Suppressor macrophage (primary cell): ENCODE data around the gene KIAA0513.
A peak's percentile ranks its signal among the peaks of the same experiment; 100 is the strongest.

ENCODE experiments used
- DNase-seq, 4 experiments: peaks; one replicate each; pipeline ENCODE4 v3.0.0-alpha.2; 2020 to 2022

Gene KIAA0513

GRCh38 chr16:85072076-85072860 lies 44.7 kb downstream of the KIAA0513 start:
- peak in 3 of 4 experiments; percentile 37 to 46 (median 39) for DNase-seq

GRCh38 chr16:85072947-85073346 lies 45.4 kb downstream of the KIAA0513 start:
- no peak for DNase-seq

DNA sequence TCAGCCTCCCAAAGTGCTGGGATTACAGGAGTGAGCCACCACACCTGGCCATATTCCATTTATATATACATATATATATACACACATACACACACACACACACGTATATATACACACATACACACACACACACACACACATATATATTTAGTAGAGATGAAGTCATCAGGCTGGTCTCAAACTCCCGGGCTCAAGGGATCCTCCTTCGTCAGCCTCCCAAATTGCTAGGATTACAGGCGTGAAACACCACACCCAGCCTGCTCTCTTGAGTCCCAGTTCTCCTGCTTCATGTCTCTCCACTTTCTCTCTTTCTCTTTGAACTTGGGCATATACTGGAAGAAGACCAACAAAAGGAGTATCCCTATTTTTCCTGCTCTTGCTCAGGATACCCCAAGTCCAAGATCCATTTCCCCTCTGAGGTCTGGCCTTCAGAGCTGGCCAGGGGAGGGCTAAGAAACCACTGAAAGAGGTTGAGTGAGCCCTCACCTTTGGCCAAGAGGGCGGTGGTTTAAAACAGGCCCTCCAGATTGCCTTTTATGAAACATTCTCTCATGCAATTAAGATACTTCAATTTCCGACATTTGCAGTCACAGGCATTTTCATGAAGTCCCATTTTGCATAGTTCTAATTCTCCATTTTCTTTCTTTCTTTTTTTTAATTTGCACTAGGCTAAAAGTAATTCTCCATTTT lies 46.8 kb downstream of the KIAA0513 start:
- DNase-seq = no peak

- no peak for DNase-seq
Observed at GRCh38 chr16:85075236-85075924, 47.8 kb downstream of the KIAA0513 start.

DNA sequence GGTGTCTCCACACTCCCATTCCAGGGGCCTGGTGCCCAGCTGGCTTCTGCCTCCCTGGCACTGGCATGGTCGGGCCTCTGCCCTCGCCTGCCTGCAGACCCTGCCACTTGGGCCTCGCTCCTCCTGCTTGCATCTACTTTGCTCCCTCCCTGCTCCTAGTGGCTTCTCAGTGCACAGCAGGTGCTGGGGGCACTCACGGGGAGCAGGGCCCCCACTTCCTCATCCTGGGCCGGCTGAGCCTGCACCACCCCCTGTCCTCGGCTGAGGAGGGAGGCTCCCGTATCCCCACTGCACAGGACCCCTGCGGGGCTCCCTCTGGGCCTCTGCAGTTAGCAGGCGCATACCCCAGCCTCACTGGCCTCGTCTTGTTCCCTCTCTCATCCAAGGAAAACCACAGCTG lies 49.4 kb downstream of the KIAA0513 start:
- peak in 1 of 4 experiments; percentile 21 for DNase-seq

DNA sequence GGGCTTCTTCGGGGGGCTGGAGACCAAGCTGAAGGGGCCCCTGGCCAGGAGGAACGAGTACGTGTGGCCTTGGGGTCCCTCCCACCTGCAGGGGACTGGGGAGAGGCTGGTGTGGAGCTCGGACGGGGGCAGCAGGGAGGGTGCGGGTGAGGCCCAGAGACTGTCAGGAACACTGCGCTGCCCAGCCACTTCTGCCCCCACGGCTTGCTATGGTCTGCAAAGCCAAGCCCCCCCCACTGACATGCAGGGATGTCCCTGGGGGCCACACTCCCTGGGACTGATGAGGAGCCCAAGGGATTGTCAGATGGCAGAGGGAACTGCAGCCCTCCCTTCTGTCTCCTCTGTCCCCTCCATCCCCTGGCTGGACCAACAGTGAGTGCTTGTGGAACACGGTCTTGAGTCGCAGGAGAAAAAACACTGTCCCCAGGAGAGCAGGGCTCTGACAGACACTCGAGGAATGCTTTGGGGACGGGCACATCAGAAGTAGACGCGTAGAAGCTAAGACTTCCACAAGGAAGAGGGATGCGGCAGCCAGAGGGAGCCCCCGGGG lies 50.1 kb downstream of the KIAA0513 start:
- DNase-seq = no peak

DNA sequence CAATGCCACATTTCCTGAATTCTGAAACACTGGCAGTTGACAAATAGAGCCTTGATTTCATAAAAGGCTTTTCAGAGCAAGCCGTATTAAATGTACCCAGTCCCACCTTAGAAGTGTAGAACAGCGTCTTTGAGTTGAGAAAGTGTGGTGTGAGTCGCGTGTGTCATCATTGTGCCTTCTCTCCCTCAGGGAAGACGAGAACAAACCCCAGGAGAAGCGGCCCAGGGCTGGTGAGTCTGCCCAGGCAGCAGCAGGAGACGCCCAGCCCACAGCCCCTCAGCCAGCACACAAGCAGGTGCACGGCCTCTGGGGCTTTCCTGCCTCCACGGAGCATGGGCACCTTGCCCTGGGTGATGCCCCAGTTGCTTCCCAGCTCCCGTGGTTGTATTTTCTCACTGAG lies 50.6 kb downstream of the KIAA0513 start:
- DNase-seq = no peak

DNA sequence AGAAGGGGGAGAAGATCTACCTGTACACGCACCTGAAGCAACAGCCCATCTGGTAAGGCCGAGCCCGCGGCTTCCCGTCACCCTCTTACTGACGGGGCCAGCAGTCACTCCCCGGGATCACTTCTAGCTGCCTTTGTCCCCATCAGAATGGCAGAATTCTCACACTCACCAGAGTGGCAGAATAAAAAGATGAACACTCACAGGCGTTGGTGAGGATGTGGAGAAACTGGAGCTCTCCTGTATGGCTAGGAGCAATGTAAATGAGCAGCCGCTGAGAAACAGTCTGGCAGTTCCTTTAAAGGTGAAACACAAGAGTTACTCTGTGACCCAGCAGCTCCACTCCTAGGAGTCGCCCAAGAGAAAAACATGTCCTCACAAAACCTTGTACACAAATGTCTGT lies 51.4 kb downstream of the KIAA0513 start:
- DNase-seq = no peak

- no peak for DNase-seq
Observed at GRCh38 chr16:85079785-85080570, 52.4 kb downstream of the KIAA0513 start.

- no peak for DNase-seq
Observed at GRCh38 chr16:85081038-85081437, 53.4 kb downstream of the KIAA0513 start.

DNA sequence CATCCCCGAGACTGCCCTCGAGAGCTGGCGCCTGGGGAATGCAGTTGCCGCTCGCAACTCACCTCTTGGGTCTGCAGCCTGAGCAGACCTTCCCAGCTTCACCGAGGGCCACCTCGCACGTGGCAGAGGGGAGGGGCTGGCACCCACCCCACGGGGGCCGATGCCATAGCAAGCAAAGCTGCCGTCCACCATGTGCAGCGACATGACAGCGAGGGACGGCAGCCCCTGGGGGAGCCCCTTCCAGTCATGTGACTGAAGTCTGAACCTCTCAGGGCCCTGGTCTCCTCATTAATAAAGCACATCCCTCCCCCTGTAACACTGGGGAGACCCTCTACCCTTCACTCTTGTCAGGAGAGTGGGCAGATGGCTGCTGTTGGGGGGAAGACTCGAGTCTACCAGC lies 54.2 kb downstream of the KIAA0513 start:
- DNase-seq = no peak

GRCh38 chr16:85082173-85083050 lies 54.8 kb downstream of the KIAA0513 start:
- DNase-seq = no peak

DNA sequence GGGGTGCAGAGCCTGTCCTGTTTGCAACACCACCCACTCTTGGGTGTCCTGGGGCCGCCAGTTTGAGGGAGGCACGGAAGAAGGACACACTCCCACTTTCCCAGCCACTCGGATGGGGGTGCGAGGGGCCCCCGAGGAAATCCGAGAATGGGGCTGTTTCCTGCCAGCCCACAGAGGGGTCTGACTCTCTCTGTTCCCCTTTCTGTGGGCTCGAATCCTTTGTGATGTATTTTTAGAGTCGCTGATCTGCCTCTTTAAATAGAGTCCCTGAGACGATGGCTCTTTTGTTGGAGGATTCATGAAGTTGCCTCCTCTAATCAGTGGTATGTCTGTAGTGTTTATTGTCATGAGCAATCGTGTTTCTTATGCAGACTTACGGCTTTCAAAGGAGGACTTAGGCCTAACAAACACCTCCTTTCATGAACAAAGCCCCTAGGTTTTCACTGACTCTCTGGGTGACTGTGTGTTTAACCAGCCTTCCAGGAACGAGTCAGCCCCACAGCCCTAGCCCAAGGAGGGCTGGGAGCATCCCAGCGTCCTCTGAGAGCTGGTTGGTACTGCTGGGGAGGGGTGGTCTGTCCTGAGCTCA lies 55.5 kb downstream of the KIAA0513 start:
- DNase-seq = peak; percentile 27 to 52 (median 43)

- DNase-seq = no peak
Observed at GRCh38 chr16:85084841-85085510, 57.4 kb downstream of the KIAA0513 start.

DNA sequence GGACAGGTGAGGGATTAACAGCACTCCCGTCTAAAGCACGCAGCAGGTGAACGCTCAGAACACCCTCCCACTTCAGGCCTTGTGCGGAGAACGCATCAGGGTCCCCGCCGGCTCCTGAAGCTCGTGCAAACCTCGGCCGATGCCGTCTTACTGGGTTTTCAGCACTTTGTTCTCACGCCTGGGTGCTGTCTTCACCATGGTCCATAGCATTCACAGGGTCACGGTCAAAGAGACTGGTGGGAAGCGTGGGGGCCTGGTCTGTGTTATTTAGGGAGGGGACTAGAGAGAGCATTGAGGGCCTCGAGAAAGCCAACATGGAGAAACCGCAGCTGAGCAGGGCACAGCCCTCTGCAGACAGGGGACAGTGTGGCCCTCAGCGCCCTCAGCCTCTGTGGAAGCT lies 58.1 kb downstream of the KIAA0513 start:
- no peak for DNase-seq

DNA sequence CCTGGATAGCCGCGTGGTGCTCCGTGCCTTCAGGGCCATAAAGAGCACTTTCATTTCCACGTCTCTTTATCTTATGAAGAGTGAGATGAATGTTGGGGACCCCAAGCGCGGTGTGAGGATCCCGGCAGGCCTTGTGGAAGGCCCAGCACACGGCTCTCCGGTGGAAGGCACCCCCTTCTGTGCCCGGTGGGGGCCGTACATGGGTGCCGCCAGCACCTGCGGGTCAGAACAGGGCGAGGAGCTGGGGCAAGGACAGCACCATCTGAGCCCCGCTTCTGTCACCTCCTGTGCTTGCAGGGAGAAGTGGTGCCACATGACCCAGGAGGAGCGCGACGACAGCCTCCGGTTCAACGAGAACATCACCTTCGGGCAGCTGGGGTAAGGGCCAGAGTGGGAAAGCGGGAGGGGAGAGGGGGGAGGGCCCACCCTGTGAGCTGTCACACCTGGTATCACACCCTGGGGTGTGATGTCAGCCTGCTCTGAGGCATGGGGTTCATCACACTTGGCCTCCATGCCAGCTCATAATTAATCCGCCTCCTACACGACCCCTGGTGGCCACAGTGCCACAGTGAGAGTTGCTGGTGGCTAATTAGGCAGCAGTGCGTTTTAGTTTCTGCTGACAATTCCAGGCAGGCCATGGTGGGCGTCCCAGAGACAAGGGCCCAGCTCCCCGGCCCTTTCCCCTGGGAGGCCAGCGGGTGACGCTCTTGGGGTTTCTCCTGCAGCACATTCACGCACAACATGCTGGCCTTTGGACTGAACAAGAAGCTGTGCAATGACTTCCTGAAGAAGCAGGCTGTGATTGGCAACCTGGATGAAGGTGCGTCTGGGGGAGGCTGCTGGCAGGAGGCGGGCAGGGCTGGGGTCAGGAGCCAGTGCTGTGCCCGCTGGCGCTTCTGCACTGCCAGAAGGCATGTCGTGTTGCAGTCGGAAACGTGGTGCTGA lies 59.0 kb downstream of the KIAA0513 start:
- DNase-seq = peak; percentile 84 to 87 (median 86)

DNA sequence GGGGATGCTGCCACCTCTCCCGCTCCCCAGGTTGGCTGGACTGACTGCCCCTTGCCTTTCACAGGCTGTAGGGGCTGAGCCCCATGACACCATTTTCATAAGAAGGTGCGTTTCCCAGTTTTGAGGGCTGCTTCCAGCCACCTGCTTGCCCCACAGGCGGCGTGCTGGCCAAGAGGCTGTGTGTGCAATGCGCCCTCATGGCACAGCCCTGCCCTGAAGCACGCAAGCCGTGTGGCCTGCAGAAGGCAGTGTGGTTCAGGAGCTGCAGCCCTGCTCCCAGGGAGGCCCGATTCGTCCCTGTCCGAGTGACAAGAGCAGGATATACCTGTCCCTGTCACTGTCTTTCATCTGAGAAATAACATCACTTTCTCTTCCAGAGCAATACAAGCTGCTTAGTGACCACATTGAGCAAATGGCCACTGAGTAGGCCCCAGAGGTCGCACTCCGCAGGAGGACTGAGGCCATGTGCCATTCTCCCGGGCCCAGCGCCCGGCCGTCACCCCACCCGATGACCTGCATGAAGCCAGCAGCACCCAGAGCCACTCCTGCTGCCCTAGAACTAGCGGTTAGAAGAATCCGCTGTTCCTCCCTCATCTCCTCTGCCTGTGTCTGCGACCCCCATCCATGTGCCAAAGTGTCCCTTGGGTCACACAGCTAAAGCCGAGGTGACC lies 60.4 kb downstream of the KIAA0513 start:
- no peak for DNase-seq

- no peak for DNase-seq
Observed at GRCh38 chr16:85088570-85089199, 61.1 kb downstream of the KIAA0513 start.
